ENCODE results near the gene NKG7. TPM values are rescaled to one million over a fixed set of nuclear protein-coding genes. Genes with fewer than 3 reads are reported as not detected.

Gene NKG7
- not detected for polyA plus RNA-seq (2013, experiment 1 of 2)
- not detected for polyA plus RNA-seq (2013, experiment 2 of 2)

GRCh38 chr19:51372649-51373504 lies at the start of gene NKG7:
NKG7 (minus strand) TSS chr19:51372654; CDS start chr19:51372535, 119 bp downstream.
- DNase-seq (ENCODE audit: low spot score) = no peak

GRCh38 chr19:51422053-51422448 lies 49.6 kb upstream of the NKG7 start:
- Histone ChIP-seq H3K18ac (ENCODE audit: low read length) (no peak overlapping the region), H3K27ac (replicated peaks; ENCODE audit: low read length) (no peak overlapping the region), H4K8ac (ENCODE audit: low read depth, low read length) (no peak overlapping the region)

More at GRCh38 chr19:51372649-51373504, at the start of gene NKG7:
- Histone ChIP-seq H2BK15ac (ENCODE audit: low read length) (peak within 1 kb of the TSS; percentile 85), H3K23ac (ENCODE audit: low read depth, low read length, poor library complexity) (no peak within 1 kb of the TSS), H3K18ac (ENCODE audit: low read length) (peak within 1 kb of the TSS; percentile 3), H3K4me1 (ENCODE audit: control insufficient read depth in 2 of 2, insufficient read depth in 1 of 2, low read depth in 1 of 2, low read length in 2 of 2) (peaks cover 6 to 8% of the 10 kb centered on the region in 2 donors), H3K14ac (ENCODE audit: low read length) (no peak within 1 kb of the TSS), H3K79me1 (ENCODE audit: low read depth, low read length) (peaks cover under 1% of the 10 kb centered on the region), H3K9ac (ENCODE audit: low read depth, low read length, poor library complexity) (peak within 1 kb of the TSS; percentile 84), H2BK12ac (ENCODE audit: low read length) (peak within 1 kb of the TSS; percentile 73), H2AK5ac (ENCODE audit: low read depth, low read length) (peak within 1 kb of the TSS; percentile 92), H2AFZ (ENCODE audit: low read length) (no peak within 1 kb of the TSS), H2BK120ac (ENCODE audit: low read depth, low read length) (no peak within 1 kb of the TSS), H3K9me3 (replicated peaks in 1 of 2; ENCODE audit: control insufficient read depth in 2 of 2, insufficient read depth in 1 of 2, low read depth in 1 of 2, low read length in 2 of 2) (no peaks in the 10 kb centered on the region), H2BK5ac (ENCODE audit: low read length) (peak within 1 kb of the TSS; percentile 57), H4K8ac (ENCODE audit: low read depth, low read length) (no peak within 1 kb of the TSS), H3K4me3 (ENCODE audit: low read length in 2 of 2) (no peak within 1 kb of the TSS), H4K91ac (ENCODE audit: low read depth, low read length, poor library complexity) (peak within 1 kb of the TSS; percentile 57), H3K27ac (replicated peaks; ENCODE audit: low read length) (no peak within 1 kb of the TSS), H3K36me3 (replicated peaks in 1 of 2; ENCODE audit: control insufficient read depth in 2 of 2, insufficient read depth in 2 of 2, low read length in 2 of 2) (no peaks in the 10 kb centered on the region), H3K4me2 (ENCODE audit: insufficient read depth, low read length, poor library complexity, severe bottlenecking) (no peak within 1 kb of the TSS), H3K4ac (ENCODE audit: low read length) (no peak within 1 kb of the TSS), H3K27me3 (ENCODE audit: control insufficient read depth in 3 of 3, insufficient read depth in 3 of 3, low read depth in 1 of 3, low read length in 3 of 3) (peaks cover 0 to 23% (median 0%) of the 10 kb centered on the region in 3 experiments)
- WGBS, 2 donors (ENCODE audit: extremely low coverage in 2 of 2, insufficient read length in 2 of 2, insufficient replicate concordance in 1 of 2) = no CpG with 5 or more reads among the region's 9 CpGs

GRCh38 chr19:51421229-51422052 lies 49.0 kb upstream of the NKG7 start:
- Histone ChIP-seq H3K18ac (ENCODE audit: low read length) (peak overlapping the region; percentile 19), H4K91ac (ENCODE audit: low read depth, low read length, poor library complexity) (no peak overlapping the region), H3K79me1 (ENCODE audit: low read depth, low read length) (no peaks in the 10 kb centered on the region), H3K23ac (ENCODE audit: low read depth, low read length, poor library complexity) (peak overlapping the region; percentile 98), H4K8ac (ENCODE audit: low read depth, low read length) (no peak overlapping the region), H3K9ac (ENCODE audit: low read depth, low read length, poor library complexity) (no peak overlapping the region), H2AFZ (ENCODE audit: low read length) (no peak overlapping the region), H2BK120ac (ENCODE audit: low read depth, low read length) (no peak overlapping the region), H3K27me3 (ENCODE audit: control insufficient read depth in 3 of 3, insufficient read depth in 3 of 3, low read depth in 1 of 3, low read length in 3 of 3) (peaks cover 0 to 8% (median 3%) of the 10 kb centered on the region in 3 experiments), H3K9me3 (replicated peaks in 1 of 2; ENCODE audit: control insufficient read depth in 2 of 2, insufficient read depth in 1 of 2, low read depth in 1 of 2, low read length in 2 of 2) (no peaks in the 10 kb centered on the region), H3K27ac (replicated peaks; ENCODE audit: low read length) (no peak overlapping the region), H3K4me1 (ENCODE audit: control insufficient read depth in 2 of 2, insufficient read depth in 1 of 2, low read depth in 1 of 2, low read length in 2 of 2) (peaks cover 0 to 1% of the 10 kb centered on the region in 2 donors), H3K36me3 (replicated peaks in 1 of 2; ENCODE audit: control insufficient read depth in 2 of 2, insufficient read depth in 2 of 2, low read length in 2 of 2) (no peaks in the 10 kb centered on the region), H3K4ac (ENCODE audit: low read length) (no peak overlapping the region), H2AK5ac (ENCODE audit: low read depth, low read length) (no peak overlapping the region), H2BK12ac (ENCODE audit: low read length) (no peak overlapping the region), H3K4me2 (ENCODE audit: insufficient read depth, low read length, poor library complexity, severe bottlenecking) (peak overlapping the region; percentile 52), H2BK5ac (ENCODE audit: low read length) (no peak overlapping the region), H3K4me3 (ENCODE audit: low read length in 2 of 2) (no peak overlapping the region), H2BK15ac (ENCODE audit: low read length) (no peak overlapping the region), H3K14ac (ENCODE audit: low read length) (no peak overlapping the region)
- DNase-seq (ENCODE audit: low spot score) = no peak
- no CpG with 5 or more reads among the region's 39 CpGs for WGBS, 2 donors (ENCODE audit: extremely low coverage in 2 of 2, insufficient read length in 2 of 2, insufficient replicate concordance in 1 of 2)

More at GRCh38 chr19:51422053-51422448, 49.6 kb upstream of the NKG7 start:
- Histone ChIP-seq H3K23ac (ENCODE audit: low read depth, low read length, poor library complexity) (peak overlapping the region; percentile 98), H3K36me3 (replicated peaks in 1 of 2; ENCODE audit: control insufficient read depth in 2 of 2, insufficient read depth in 2 of 2, low read length in 2 of 2) (no peaks in the 10 kb centered on the region), H3K4me2 (ENCODE audit: insufficient read depth, low read length, poor library complexity, severe bottlenecking) (peak overlapping the region; percentile 52), H3K4me3 (ENCODE audit: low read length in 2 of 2) (no peak overlapping the region), H3K79me1 (ENCODE audit: low read depth, low read length) (no peaks in the 10 kb centered on the region), H3K9ac (ENCODE audit: low read depth, low read length, poor library complexity) (no peak overlapping the region), H2BK12ac (ENCODE audit: low read length) (no peak overlapping the region), H4K91ac (ENCODE audit: low read depth, low read length, poor library complexity) (no peak overlapping the region), H2AFZ (ENCODE audit: low read length) (no peak overlapping the region), H3K14ac (ENCODE audit: low read length) (no peak overlapping the region), H2BK5ac (ENCODE audit: low read length) (no peak overlapping the region), H3K4me1 (ENCODE audit: control insufficient read depth in 2 of 2, insufficient read depth in 1 of 2, low read depth in 1 of 2, low read length in 2 of 2) (peaks cover 0 to 1% of the 10 kb centered on the region in 2 donors), H3K27me3 (ENCODE audit: control insufficient read depth in 3 of 3, insufficient read depth in 3 of 3, low read depth in 1 of 3, low read length in 3 of 3) (peaks cover 0 to 8% (median 3%) of the 10 kb centered on the region in 3 experiments), H2AK5ac (ENCODE audit: low read depth, low read length) (no peak overlapping the region), H3K9me3 (replicated peaks in 1 of 2; ENCODE audit: control insufficient read depth in 2 of 2, insufficient read depth in 1 of 2, low read depth in 1 of 2, low read length in 2 of 2) (no peaks in the 10 kb centered on the region), H2BK15ac (ENCODE audit: low read length) (no peak overlapping the region), H3K4ac (ENCODE audit: low read length) (no peak overlapping the region), H2BK120ac (ENCODE audit: low read depth, low read length) (no peak overlapping the region)
- no CpG with 5 or more reads among the region's 19 CpGs for WGBS, 2 donors (ENCODE audit: extremely low coverage in 2 of 2, insufficient read length in 2 of 2, insufficient replicate concordance in 1 of 2)
- DNase-seq (ENCODE audit: low spot score) = peak; percentile 88

Data from neuronal stem cell (in vitro differentiated cells).